SJSA1 (cell line): ENCODE results near the gene LAMC1. TPM values are rescaled to one million over a fixed set of nuclear protein-coding genes. Genes with fewer than 3 reads are reported as not detected.
"Not testable (repeated sequence)": the region's sequence is repeated elsewhere in the genome, so short reads cannot be mapped to it uniquely, and the experiment has no call there.

Experiments
- DNase-seq, 2 experiments: peaks; one replicate each; pipeline ENCODE4 v3.0.0-alpha.2; 2015 to 2020; ENCODE audit warnings: low spot score in 2 of 2, low read depth in 1 of 2
- H3K27ac ChIP-seq: fragments of 250-450 bp; sonication (Bioruptor Pico); 2 replicates; pipeline ENCODE4 v1.5.1; 2020; ENCODE audit warnings: mild to moderate bottlenecking, moderate library complexity
- H3K27me3 ChIP-seq: fragments of 250-450 bp; sonication (Bioruptor Pico); replicated peaks from 2 replicates; pipeline ENCODE4 v1.5.1; 2020; ENCODE audit warnings: mild to moderate bottlenecking, moderate library complexity
- H3K36me3 ChIP-seq: fragments of 250-450 bp; sonication (Bioruptor Pico); 2 replicates; pipeline ENCODE4 v1.5.1; 2020; ENCODE audit warnings: mild to moderate bottlenecking
- H3K4me1 ChIP-seq: fragments of 250-450 bp; sonication (Bioruptor Pico); replicated peaks from 2 replicates; pipeline ENCODE4 v1.6.1; 2021; ENCODE audit warnings: mild to moderate bottlenecking
- H3K4me3 ChIP-seq: fragments of 250-450 bp; sonication (Bioruptor Pico); 2 replicates; pipeline ENCODE4 v1.5.1; 2020; ENCODE audit warnings: mild to moderate bottlenecking
- H3K9me3 ChIP-seq: fragments of 250-450 bp; sonication (Bioruptor Pico); replicated peaks from 2 replicates; pipeline ENCODE4 v1.5.1; 2020; ENCODE audit warnings: mild to moderate bottlenecking
- total RNA-seq: library from RNA; depleted of rRNA; stranded (reverse); fragments of >200 nt; shearing (Covaris generic); gene quantifications from 2 replicates; pipeline ENCODE4 v1.2.3, GENCODE V29; 2014

LAMC1 gene
- total RNA-seq, 1 experiment from 2014 or later: 220 TPM

DNA sequence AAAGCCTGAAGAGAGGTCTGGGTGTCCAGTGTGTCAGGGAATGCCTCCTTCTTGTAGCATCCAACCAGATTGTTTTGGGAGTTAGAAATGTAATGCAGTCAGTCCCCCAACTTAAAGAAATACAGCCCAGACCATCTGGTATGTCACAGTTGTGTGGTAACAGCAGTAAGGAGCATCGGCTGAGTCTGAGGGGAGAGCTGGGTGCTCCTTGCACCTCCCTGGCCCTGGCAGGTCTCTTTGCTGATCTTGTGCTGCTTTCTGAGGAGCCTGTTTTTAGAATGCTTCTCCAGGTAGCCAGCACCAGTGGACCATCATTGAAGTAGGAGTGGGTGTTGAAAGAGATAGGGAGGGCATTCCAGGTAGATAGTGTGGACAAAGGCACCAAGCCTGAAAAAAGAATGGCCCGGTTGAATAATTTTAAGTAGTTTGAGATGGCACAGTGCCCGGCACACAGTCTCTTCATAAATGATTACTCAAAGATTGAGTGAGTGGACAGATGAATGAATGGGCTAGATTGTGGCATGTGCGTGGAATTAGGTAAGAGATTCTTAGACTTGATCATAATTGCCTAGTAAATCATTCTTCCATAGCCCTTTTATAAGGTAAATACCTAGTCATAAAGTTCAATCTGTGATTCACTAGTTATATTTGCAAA is 46.5 kb downstream of the LAMC1 start:
- Histone ChIP-seq H3K27ac (no peak overlapping the region), H3K36me3 (no peaks in the 10 kb centered on the region), H3K9me3 (no peaks in the 10 kb centered on the region), H3K4me3 (no peak overlapping the region), H3K4me1 (peaks cover 25% of the 10 kb centered on the region), H3K27me3 (no peaks in the 10 kb centered on the region)
- no peak for DNase-seq

DNA sequence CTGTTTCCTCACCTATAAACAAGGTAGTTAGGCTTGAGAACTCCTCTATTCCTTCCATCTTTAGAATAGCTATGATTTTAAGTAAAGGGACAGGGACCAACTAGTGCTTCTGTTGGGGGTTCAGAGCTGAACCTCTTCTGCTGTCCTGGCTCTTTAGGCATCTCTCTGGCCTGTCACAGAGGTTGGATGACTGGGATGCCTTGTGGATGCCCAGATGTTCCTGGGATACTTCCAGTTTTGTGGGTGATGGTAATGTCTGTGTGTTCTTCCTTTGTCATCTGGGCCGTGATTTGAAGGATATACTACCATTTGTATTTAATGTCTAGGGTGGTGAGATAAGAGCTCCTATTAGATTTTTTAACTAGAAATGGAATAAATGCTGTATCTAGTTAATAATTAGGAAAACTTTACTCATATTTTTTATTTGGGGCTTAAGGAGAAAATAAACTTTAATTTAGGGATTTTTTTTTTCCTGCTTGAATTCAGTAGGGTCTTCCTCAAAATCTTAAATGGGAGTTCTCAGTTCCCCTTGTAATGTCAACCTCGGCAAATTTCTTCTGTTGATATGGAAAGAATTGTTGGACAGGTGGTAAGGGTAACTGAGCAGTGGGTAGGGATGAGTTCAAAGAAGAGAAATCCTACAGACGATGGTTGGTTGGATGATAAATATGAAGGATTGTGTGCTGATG is 47.2 kb downstream of the LAMC1 start:
- no peaks in the 10 kb centered on the region for H3K36me3 ChIP-seq
- peaks cover 25% of the 10 kb centered on the region for H3K4me1 ChIP-seq
- no peak for DNase-seq
- H3K9me3 ChIP-seq: no peaks in the 10 kb centered on the region
- no peak overlapping the region; the same call in 1 of the 2 replicates for H3K27ac ChIP-seq
- no peak overlapping the region for H3K4me3 ChIP-seq
- no peaks in the 10 kb centered on the region for H3K27me3 ChIP-seq

DNA sequence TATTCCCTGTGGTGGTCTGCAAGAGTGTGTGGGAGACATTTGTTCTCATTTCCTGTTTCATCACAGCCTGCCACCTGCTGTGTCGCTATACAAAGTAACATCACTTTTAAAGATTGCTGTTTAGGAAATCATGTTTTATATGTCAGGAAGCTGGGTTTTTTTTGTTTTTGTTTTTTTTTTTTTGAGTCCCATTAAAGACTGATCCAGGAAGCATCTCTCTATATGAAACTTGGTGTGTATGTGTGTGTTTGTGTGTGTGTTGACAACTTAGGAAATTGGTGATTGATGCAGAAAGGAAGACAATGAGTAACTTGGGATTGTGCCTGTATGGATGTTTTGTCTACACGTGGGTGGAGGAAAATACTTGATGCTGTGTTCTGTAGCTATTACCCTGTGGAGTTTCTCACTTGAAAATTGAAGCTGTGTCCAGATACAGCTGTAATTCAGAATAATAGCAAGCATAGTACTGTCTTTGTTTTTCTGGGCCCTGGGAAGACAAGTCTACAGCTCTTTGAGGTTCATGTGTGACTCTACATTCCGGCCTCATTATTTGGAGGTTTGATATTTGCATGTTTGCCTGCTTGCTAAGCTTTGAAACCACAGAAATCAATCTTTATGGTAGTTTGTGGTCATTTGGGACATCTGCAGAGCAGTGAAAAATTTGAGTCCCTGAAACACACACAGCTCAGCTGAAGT is 47.9 kb downstream of the LAMC1 start:
- peak in 1 of 2 experiments; percentile 55 for DNase-seq
- H3K27me3 ChIP-seq: no peaks in the 10 kb centered on the region
- peaks cover 25% of the 10 kb centered on the region for H3K4me1 ChIP-seq
- no peaks in the 10 kb centered on the region for H3K9me3 ChIP-seq
- H3K27ac ChIP-seq: peak overlapping the region; percentile 1; the same call in 1 of the 2 replicates
- H3K36me3 ChIP-seq: no peaks in the 10 kb centered on the region
- no peak overlapping the region for H3K4me3 ChIP-seq

DNA sequence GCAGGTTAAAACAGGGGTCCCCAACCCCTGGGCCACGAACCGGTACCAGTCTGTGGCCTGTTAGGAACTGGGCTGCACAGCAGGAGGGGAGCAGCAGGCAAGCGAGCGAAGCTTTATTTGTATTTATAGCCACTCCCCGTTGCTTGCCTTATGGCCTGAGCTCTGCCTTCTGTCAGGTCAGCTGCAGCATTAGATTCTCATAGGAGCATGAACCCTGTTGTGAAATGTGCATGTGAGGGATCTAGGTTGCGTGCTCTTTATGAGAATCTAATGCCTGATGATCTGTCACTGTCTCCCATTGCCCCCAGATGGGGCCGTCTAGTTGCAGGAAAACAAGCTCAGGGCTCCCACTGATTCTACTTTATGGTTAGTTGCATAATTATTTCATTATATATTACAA is 49.4 kb downstream of the LAMC1 start:
- DNase-seq: not testable (repeated sequence)
- peaks cover 25% of the 10 kb centered on the region for H3K4me1 ChIP-seq

DNA sequence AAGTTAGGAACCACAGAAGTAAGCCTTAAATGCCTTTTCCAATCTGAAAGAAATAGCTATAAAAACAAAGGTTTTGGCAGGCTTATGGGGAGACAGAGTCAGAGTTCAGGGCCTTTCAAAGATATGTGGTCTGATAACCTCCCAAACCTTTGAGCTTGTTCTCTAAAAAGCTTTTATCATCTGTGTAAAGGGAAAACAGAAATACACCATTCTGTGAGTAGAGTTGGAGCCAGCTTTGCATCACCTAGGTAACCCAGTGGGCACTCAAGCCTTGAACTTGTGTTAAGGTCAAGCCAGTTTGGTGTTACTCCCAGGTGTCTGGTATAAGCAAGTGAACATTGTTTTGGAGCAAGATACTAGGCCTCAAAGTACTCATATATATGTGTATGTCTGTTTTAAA is 50.1 kb downstream of the LAMC1 start:
- Histone ChIP-seq H3K9me3 (no peaks in the 10 kb centered on the region), H3K27ac (no peak overlapping the region), H3K4me3 (no peak overlapping the region), H3K27me3 (no peaks in the 10 kb centered on the region), H3K36me3 (no peaks in the 10 kb centered on the region), H3K4me1 (peaks cover 25% of the 10 kb centered on the region)
- DNase-seq: no peak

More for the DNA sequence above, 49.4 kb downstream of the LAMC1 start:
- not testable (repeated sequence) for H3K27ac ChIP-seq, H3K4me3 ChIP-seq, H3K9me3 ChIP-seq, H3K36me3 ChIP-seq, H3K27me3 ChIP-seq

DNA sequence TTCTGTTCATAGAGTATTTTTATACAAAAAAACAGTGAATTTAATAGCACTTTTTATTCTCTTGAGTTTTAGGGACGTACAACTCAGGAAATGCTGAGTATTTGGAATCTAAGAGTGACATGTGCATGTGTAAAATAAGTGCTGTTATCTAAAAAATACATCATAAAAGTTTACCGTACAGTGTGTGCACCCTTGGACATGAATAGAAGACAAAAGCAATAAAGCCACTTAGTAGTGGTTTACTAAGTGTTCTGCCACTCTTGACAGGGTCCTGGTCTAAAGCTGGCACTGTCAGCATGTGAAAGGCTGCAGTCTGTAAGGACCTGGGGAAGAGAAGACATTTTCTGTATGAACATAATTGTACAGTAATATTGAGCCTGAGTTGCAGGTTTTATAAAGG is 51.0 kb downstream of the LAMC1 start:
- no peaks in the 10 kb centered on the region for H3K27me3 ChIP-seq
- H3K27ac ChIP-seq: no peak overlapping the region
- H3K36me3 ChIP-seq: no peaks in the 10 kb centered on the region
- H3K9me3 ChIP-seq: no peaks in the 10 kb centered on the region
- H3K4me1 ChIP-seq: peaks cover 25% of the 10 kb centered on the region
- DNase-seq: no peak
- H3K4me3 ChIP-seq: no peak overlapping the region

DNA sequence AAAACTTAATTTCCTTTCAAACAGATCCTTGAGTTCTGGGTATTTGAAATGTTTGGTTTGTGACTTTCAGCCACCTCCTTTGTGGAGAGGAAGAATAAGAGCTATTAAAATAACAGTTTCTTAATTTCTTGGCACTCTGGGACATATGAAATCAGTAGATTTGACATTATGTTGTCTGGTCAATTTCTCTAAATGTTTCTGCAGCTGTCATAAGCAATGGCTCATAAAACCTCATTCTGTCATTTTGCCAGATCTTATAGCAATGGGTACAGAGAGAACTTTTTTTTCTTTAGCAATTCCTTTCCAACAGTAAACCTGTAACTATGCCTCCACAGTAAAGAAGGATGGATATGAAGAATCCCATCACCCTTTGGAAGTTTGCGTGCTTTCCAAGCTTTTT is 52.6 kb downstream of the LAMC1 start:
- Histone ChIP-seq H3K27me3 (no peaks in the 10 kb centered on the region), H3K9me3 (no peaks in the 10 kb centered on the region), H3K36me3 (no peaks in the 10 kb centered on the region), H3K4me1 (peaks cover 13% of the 10 kb centered on the region), H3K4me3 (no peak overlapping the region), H3K27ac (no peak overlapping the region)
- no peak for DNase-seq

DNA sequence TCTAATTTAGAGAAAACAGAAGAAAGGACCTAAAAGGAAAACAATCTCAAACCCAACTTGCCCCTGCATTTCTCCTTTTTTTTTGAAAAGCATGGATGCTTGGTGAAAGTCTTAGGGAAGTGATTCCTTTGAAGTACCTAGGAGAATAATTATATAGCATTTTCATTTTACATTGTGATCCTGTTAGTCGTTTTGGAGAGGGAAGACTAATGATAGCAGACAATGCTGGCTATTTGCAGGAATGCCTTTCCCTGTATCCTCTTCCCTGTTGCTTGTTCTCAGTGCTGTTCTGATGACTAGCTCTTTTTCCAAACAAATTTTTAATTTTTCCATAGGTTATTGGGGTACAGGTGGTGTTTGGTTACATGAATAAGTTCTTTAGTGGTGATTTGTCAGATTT is 53.9 kb downstream of the LAMC1 start:
- no peaks in the 10 kb centered on the region for H3K27me3 ChIP-seq
- no peak overlapping the region for H3K27ac ChIP-seq
- H3K4me3 ChIP-seq: no peak overlapping the region
- peaks cover 3% of the 10 kb centered on the region; the same call in 1 of the 2 replicates for H3K4me1 ChIP-seq
- DNase-seq: no peak
- no peaks in the 10 kb centered on the region for H3K9me3 ChIP-seq
- no peaks in the 10 kb centered on the region for H3K36me3 ChIP-seq

DNA sequence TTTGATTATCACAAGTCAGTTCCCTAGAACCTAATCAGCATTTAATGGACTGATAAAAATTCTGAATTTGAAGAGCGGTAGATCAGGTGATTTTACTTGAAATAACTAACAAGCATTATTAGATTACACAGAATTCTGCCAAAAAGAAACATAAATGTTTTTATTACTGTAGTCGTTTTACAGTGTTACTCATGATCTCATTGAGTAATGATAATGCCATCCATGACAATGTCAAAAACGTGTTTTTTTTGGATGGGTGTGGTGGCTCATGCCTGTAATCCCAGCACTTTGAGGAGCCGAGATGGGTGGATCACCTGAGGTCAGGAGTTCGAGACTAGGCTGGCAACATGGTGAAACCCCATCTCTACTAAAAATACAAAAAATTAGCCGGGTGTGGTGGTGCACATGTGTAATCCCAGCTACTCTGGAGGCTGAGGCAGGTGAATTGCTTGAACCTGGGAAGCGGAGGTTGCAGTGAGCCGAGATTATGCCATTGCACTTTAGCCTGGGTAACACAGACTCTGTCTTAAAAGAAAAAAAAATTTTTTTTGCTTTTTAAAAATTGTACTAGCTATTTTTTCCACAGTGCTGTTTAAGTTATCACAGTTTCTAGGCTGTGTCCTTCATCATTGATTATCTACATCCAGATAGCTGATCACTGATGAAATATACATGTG is 56.6 kb downstream of the LAMC1 start:
- no peak for DNase-seq
- Histone ChIP-seq H3K27ac (no peak overlapping the region), H3K9me3 (no peaks in the 10 kb centered on the region), H3K4me1 (peaks cover 9% of the 10 kb centered on the region), H3K27me3 (no peaks in the 10 kb centered on the region), H3K36me3 (no peaks in the 10 kb centered on the region), H3K4me3 (no peak overlapping the region)

DNA sequence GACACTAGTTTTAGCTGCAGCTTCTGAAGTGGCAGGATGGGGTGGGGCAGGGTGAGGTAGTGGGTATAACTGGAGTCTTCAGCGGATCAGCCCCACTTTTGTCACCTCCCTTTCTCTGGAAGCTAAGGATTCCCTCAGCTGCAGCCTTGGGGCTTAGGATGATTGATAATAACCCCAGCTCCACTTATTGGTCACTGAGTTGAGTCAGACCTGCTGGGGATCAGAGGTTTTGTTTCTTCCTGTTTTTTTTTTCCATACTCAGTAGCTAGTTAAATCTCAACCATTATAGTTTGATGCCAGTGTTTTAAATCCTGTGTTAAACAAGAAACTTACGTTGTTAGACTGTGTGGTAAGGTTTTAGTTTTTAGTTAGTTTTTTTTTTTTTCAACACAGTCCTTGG is 57.2 kb downstream of the LAMC1 start:
- DNase-seq: no peak
- H3K36me3 ChIP-seq: no peaks in the 10 kb centered on the region
- H3K9me3 ChIP-seq: no peaks in the 10 kb centered on the region
- H3K27ac ChIP-seq: no peak overlapping the region
- H3K4me3 ChIP-seq: no peak overlapping the region
- peaks cover 14% of the 10 kb centered on the region for H3K4me1 ChIP-seq
- no peaks in the 10 kb centered on the region for H3K27me3 ChIP-seq

DNA sequence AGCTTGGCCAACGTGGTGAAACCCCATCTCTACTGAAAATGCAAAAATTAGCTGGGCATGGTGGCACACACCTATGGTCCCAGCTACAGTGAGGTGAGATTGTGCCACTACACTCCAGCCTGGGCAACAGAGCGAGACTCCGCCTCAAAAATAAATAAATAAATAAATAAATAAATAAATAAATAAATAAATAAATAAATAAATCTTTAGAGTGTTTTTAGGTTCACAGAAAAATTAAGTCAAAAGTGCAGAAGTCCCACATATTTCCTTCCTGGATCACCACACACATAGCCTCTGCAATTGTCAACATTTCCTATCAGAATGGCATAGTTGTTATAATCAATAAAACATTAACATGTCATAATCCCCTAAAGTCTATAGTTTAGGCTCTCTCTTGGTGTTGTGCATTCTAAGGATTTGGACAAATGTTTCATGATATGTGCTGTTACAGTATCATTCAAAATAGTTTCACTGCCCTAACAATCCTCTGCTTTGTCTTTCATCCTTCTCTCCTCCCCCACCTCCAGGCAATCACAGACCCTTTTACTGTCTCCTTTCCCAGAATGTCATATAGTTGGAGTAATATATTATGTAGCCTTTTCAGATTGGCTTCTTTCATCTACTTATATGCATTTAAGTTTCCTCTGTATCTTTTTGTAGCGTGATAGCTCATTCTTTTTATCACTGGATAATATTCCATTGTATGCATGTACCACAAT is 58.3 kb downstream of the LAMC1 start:
- H3K9me3 ChIP-seq: no peaks in the 10 kb centered on the region
- no peak overlapping the region for H3K27ac ChIP-seq
- H3K4me1 ChIP-seq: peaks cover 14% of the 10 kb centered on the region
- no peak overlapping the region for H3K4me3 ChIP-seq
- DNase-seq: no peak
- no peaks in the 10 kb centered on the region for H3K36me3 ChIP-seq
- no peaks in the 10 kb centered on the region for H3K27me3 ChIP-seq

DNA sequence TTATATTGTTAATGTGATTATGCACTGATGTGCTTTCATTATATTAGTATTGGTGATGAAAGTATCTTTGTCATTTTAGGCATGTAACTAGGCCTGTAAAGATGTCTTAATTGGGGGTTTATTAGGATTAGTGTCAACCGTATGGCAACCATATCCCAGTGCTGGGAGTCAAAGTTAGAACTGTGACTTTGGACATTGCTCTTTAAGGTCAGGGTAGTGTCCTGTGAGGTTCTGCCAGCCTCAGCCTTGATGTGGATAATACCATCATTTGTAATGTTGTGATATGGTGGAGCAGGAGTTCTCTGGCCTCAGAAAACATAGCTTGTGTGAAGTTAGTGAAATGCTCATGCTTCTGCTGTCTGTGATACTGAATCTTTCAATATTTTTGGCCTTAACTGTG is 59.4 kb downstream of the LAMC1 start:
- Histone ChIP-seq H3K4me3 (no peak overlapping the region), H3K36me3 (no peaks in the 10 kb centered on the region), H3K4me1 (peaks cover 14% of the 10 kb centered on the region), H3K27me3 (no peaks in the 10 kb centered on the region), H3K9me3 (no peaks in the 10 kb centered on the region), H3K27ac (no peak overlapping the region)
- no peak for DNase-seq

DNA sequence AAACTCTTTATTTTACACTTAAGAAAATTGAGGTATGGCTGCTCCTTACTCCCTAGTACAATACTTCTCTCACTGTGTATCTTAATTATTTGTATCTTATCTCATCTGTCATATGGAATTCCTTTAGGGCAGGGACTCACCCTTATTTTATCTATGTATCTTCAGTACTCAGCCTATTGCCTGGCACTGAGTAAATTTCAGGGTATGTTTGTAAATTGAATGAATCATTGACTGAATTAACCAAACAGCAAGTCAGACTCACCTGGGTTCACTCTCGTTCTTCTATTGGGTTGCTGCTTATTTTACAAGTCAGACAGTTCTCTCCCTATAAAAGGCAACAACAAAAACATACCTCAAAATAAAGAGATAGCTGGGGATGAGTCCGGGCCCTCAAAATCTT is 63.8 kb downstream of the LAMC1 start:
- Histone ChIP-seq H3K27ac (no peak overlapping the region), H3K9me3 (no peaks in the 10 kb centered on the region), H3K36me3 (no peaks in the 10 kb centered on the region), H3K4me3 (no peak overlapping the region), H3K27me3 (no peaks in the 10 kb centered on the region), H3K4me1 (peaks cover 24% of the 10 kb centered on the region)
- DNase-seq: no peak
